Transverse colon (tissue), 4 donors: Measurements from ENCODE around the gene SMIM20. TPM values are rescaled to one million over a fixed set of nuclear protein-coding genes. Genes with fewer than 3 reads are reported as not detected.

Experiments used
- DNase-seq: peaks from one replicate; pipeline ENCODE4 v3.0.0-alpha.2; 2019
- H3K27ac ChIP-seq, 4 donors: fragments of 200-600 bp; sonication (generic); 2 replicates each; pipeline ENCODE4 v1.5.1; 2016 to 2018; ENCODE audit warnings: inconsistent platforms in 4 of 4
- H3K27me3 ChIP-seq: fragments of 200-600 bp; sonication (generic); 2 replicates; pipeline ENCODE4 v1.5.1; 2017; ENCODE audit warnings: inconsistent platforms
- H3K36me3 ChIP-seq, 4 donors: fragments of 200-600 bp; sonication (generic); 2 replicates each; pipeline ENCODE4 v1.5.1; 2017 to 2019; ENCODE audit warnings: inconsistent platforms in 4 of 4
- H3K4me1 ChIP-seq, 4 donors: fragments of 200-600 bp; sonication (generic); 2 replicates each; pipeline ENCODE4 v1.5.1; 2017 to 2020; ENCODE audit warnings: inconsistent platforms in 4 of 4
- H3K4me3 ChIP-seq, 4 donors: fragments of 200-600 bp; sonication (generic); 1 replicate in 1 of 4; 2 replicates in 3 of 4; pipeline versions ENCODE4 v1.5.1 to v1.6.1; 2017 to 2019; ENCODE audit warnings: inconsistent platforms in 4 of 4
- H3K9me3 ChIP-seq, 2 donors: fragments of 200-600 bp; sonication (generic); 2 replicates each; pipeline ENCODE4 v1.5.1; 2017 to 2019; ENCODE audit warnings: inconsistent platforms in 2 of 2
- CTCF ChIP-seq, 5 experiments: fragments of 200-600 bp in 3 of 5; fragments of 450-650 bp in 2 of 5; sonication (generic) in 3 of 5; IDR thresholded peaks; 1 replicate in 2 of 5; 2 replicates in 3 of 5; pipeline ENCODE4 v1.5.1; 2016 to 2017; ENCODE audit warnings: antibody characterized with exemption in 5 of 5, inconsistent platforms in 3 of 5, mild to moderate bottlenecking in 2 of 5, moderate library complexity in 1 of 5
- EP300 ChIP-seq: sonication (generic); formaldehyde crosslinking; IDR thresholded peaks from one replicate; pipeline ENCODE4 v1.6.1; 2017; ENCODE audit warnings: antibody characterized with exemption, low read depth
- POLR2A ChIP-seq: fragments of 450-650 bp; IDR thresholded peaks from one replicate; pipeline ENCODE4 v1.6.1; 2016; ENCODE audit warnings: antibody characterized with exemption, mild to moderate bottlenecking, moderate library complexity
- POLR2AphosphoS5 ChIP-seq, 3 donors: sonication (generic); formaldehyde crosslinking; IDR thresholded peaks; one replicate each; pipeline ENCODE4 v1.6.1; 2016; ENCODE audit warnings: antibody characterized with exemption in 3 of 3
- WGBS, 2 donors: methylation state at CpG; one replicate each; pipeline ENCODE4 v1.1.5; 2018; ENCODE audit warnings: low coverage in 1 of 2; 5-methylcytosine and 5-hydroxymethylcytosine counted together
- in situ Hi-C, 4 donors: fragments of 200-750 bp; cut with MboI; loops; one replicate each; pipeline versions ENCODE4 v1.15.0 to v1.15.1; 2017; ENCODE audit warnings: low sequenced_read_pairs in 3 of 4, low pct_ligation_motif_present in 1 of 4, low pct_unique_long_range_greater_than_20kb in 1 of 4
- intact Hi-C: fragments of 100-400 bp; cut with DNase I; formaldehyde crosslinking; loops from one replicate; pipeline ENCODE4 v1.15.1; 2023; ENCODE audit warnings: low total_unique reads
- total RNA-seq, 4 donors: library from RNA; depleted of rRNA; stranded (reverse); fragments of >200 nt; gene quantifications; one replicate each; pipeline ENCODE4 v1.1.0, GENCODE V29; 2016

SMIM20 gene
- total RNA-seq, 4 donors from 2014 or later = 1.8 to 46.8 (median 16.4) TPM

- in situ Hi-C loops = no loop called here
- no peaks in the 10 kb centered on the region for H3K4me1 ChIP-seq
Observed at GRCh38 chr4:25956260-25956659, 42.2 kb downstream of the SMIM20 start.

GRCh38 chr4:25958110-25958509 is 44.1 kb downstream of the SMIM20 start:
- intact Hi-C loops = loop anchor here (10.0 kb wide), 1 partner anchor 1207 kb away; no protein-coding TSS in a partner anchor
- WGBS, 2 donors = 92 to 100% methylated on average over 2 to 8 of the region's 8 CpGs

More at GRCh38 chr4:25956260-25956659, 42.2 kb downstream of the SMIM20 start:
- intact Hi-C loops = loop anchor here (10.0 kb wide), 1 partner anchor 1209 kb away; no protein-coding TSS in a partner anchor
- H3K36me3 ChIP-seq = no peaks in the 10 kb centered on the region
- H3K27ac ChIP-seq = no peak overlapping the region
- WGBS, 2 donors = 78 to 100% methylated on average over 1 of the region's 1 CpG
- no peaks in the 10 kb centered on the region for H3K9me3 ChIP-seq
- no peak overlapping the region for H3K4me3 ChIP-seq
- no peak for DNase-seq
- H3K27me3 ChIP-seq = no peaks in the 10 kb centered on the region
- TF ChIP-seq CTCF (IDR thresholded peaks at IDR 0.05) (no peak), POLR2AphosphoS5 (IDR thresholded peaks at IDR 0.05) (no peak), EP300 (no peak), POLR2A (no peak)

GRCh38 chr4:25962393-25962792 is 48.4 kb downstream of the SMIM20 start:
- no peak for DNase-seq
- Histone ChIP-seq H3K27me3 (no peaks in the 10 kb centered on the region), H3K4me3 (no peak overlapping the region), H3K36me3 (no peaks in the 10 kb centered on the region), H3K9me3 (no peaks in the 10 kb centered on the region), H3K4me1 (no peaks in the 10 kb centered on the region), H3K27ac (no peak overlapping the region)
- WGBS, 2 donors = 96% methylated on average over 7 of the region's 7 CpGs; no CpG with 5 or more reads in 1 of the 2 donors
- intact Hi-C loops (no loop called here), in situ Hi-C loops (no loop called here)
- TF ChIP-seq POLR2A (no peak), EP300 (no peak), POLR2AphosphoS5 (IDR thresholded peaks at IDR 0.05) (no peak), CTCF (IDR thresholded peaks at IDR 0.05) (no peak)

More at GRCh38 chr4:25958110-25958509, 44.1 kb downstream of the SMIM20 start:
- no peaks in the 10 kb centered on the region for H3K9me3 ChIP-seq
- H3K27ac ChIP-seq = no peak overlapping the region
- H3K36me3 ChIP-seq = no peaks in the 10 kb centered on the region
- H3K27me3 ChIP-seq = no peaks in the 10 kb centered on the region
- no peak for TF ChIP-seq CTCF (IDR thresholded peaks at IDR 0.05)
- TF ChIP-seq EP300 = no peak
- no peak for TF ChIP-seq POLR2A
- TF ChIP-seq POLR2AphosphoS5 (IDR thresholded peaks at IDR 0.05) = no peak
- in situ Hi-C loops = no loop called here
- no peaks in the 10 kb centered on the region for H3K4me1 ChIP-seq
- no peak for DNase-seq
- no peak overlapping the region for H3K4me3 ChIP-seq

- in situ Hi-C loops = no loop called here
- Histone ChIP-seq H3K9me3 (no peaks in the 10 kb centered on the region), H3K36me3 (no peaks in the 10 kb centered on the region), H3K4me1 (peaks cover 0 to 6% (median 3%) of the 10 kb centered on the region in 4 donors), H3K27ac (no peak overlapping the region), H3K4me3 (no peak overlapping the region), H3K27me3 (no peaks in the 10 kb centered on the region)
- intact Hi-C loops = no loop called here
- WGBS, 2 donors = 92% methylated on average over 4 of the region's 4 CpGs; no CpG with 5 or more reads in 1 of the 2 donors
- no peak for TF ChIP-seq POLR2A
- TF ChIP-seq POLR2AphosphoS5 (IDR thresholded peaks at IDR 0.05) = no peak
- TF ChIP-seq EP300 = no peak
- no peak for TF ChIP-seq CTCF (IDR thresholded peaks at IDR 0.05)
- no peak for DNase-seq
Observed at GRCh38 chr4:25965629-25966028, 51.6 kb downstream of the SMIM20 start.
